Ureter (tissue), 1 donor: ENCODE results near the gene SYNDIG1. TPM values are rescaled to one million over a fixed set of nuclear protein-coding genes. Genes with fewer than 3 reads are reported as not detected.
A peak's percentile ranks its signal among the peaks of the same experiment; 100 is the strongest.

Experiments
- DNase-seq: peaks from one replicate; pipeline ENCODE4 v3.0.0-alpha.2; 2020; ENCODE audit warnings: low spot score
- total RNA-seq: library from RNA; stranded (reverse); gene quantifications from one replicate; pipeline ENCODE4 v1.2.4, GENCODE V29; 2023
- donor health status: DM: yes; HTN: yes; CAD: no.

SYNDIG1 gene
- total RNA-seq, 1 donor from 2014 or later, result 4.6 TPM

DNA sequence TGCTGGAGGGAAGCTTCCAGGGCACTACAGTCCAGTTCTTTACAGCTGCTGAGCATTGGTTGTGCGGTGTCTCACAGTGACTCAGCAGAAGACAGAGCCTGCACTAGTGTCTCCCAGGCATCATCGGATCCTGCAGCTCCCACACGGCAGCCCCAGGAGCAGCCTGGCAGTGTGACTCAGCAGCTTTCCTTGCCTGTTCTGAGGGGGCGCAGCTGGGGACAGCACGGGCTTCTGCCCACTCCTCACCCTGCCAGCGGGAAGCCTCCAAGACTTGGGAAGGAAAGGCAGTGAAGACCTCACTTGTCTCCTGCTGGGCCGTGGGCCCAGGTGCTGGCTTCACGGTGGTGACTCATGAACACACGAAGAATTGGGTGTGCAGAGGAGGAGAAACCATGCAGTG is 165.4 kb downstream of the SYNDIG1 start:
- DNase-seq, result peak; percentile 41

DNA sequence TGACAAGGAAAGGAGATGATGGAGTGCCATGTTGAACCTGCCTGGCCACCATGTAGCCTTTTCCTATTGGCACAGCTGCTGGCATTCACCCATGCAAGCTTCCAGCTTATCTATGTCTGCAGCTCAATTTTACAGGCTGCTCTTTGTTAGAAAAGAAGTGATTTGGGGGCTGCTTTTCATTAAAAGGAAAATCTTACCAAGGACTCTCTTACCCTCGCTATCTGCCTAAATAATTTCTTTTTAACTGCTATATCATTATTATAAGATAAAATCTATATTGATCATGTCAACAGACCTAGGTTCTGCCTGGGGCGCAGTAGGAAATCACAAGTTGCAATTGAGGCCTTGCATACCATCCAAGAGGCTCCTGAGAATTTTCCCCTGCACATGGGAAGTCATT is 167.2 kb downstream of the SYNDIG1 start:
- peak; percentile 19 for DNase-seq

DNA sequence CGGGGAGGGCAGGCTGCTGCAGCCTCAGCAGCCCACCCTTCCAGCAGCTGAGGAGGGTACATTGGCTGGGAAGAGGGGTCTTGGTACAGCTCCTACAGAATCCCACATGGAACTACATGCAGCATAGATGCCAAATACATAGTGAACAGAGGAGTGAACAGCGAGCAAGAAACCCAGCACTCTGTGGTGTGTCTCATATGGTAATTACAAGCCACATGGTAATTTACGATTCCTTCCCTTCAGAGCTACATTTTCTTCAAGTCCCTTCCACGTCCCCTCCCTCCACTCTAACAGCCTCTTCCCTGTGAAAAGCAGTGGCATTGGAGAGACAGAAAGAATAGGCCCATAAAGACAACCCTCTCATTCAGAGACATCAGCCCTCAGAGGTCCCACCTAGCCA is 167.7 kb downstream of the SYNDIG1 start:
- peak; percentile 19 for DNase-seq

DNA sequence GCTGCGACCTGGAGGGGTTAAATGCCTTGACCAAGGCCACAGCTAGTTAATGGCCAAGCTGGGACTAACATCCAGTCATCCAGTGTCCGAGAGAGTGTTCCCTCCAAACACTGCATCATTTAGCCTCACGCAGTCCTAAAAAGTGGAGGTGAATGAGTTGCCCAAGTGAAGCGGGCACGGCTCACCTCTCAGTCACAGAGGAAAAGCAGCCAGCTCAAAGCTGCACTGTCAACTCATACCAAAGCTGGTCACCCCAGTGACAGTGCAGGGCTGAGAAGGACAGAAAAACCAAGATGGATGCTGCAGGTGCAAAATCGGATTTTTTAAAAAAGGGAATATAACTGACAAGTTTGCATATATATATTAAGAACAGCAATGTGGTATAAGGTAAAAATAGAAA is 168.5 kb downstream of the SYNDIG1 start:
- DNase-seq, result no peak

DNA sequence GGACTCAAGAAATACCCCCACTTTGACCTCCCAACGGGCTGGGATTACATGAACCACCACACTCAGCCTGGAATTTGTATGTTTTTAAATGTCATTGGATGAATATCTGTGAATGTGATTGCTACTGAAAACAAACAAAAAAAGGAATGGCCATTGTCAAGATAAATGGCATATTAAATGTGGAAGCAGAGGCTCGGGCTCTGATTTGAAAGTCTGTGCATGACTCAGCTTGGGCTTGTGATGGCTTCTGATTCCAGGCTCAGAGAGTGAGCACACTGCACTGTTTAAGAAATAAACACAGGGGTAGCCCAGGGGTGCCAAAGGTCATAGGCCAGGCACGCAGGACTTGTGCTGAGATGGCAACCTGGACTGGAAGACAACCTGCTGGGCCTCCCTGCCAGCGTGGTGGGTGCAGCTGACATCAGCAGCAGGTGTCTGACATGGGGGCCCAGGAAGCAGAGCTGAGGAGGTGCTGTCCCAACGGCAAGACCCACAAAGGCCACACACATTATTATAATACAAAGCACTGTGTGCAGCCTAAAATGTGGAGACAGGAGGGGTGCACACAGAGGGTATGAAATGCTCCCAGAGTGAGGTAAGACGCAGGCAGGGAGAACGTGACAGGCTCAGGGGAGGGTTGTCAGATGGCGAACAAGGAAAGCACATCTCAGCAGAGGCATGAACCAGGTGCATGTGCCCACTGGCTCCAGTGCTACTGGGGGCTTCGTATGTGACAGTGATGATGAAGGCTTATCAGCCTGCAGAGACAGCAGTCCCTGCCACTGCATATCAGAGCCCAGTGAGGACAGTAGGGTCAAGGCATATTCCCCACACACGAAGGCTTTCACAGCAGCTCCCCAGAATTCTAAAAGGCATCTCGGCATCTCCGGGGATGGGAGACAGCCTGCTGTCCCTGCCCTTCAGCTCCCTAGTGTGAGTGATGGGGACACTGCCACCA is 169.4 kb downstream of the SYNDIG1 start:
- DNase-seq, result no peak

DNA sequence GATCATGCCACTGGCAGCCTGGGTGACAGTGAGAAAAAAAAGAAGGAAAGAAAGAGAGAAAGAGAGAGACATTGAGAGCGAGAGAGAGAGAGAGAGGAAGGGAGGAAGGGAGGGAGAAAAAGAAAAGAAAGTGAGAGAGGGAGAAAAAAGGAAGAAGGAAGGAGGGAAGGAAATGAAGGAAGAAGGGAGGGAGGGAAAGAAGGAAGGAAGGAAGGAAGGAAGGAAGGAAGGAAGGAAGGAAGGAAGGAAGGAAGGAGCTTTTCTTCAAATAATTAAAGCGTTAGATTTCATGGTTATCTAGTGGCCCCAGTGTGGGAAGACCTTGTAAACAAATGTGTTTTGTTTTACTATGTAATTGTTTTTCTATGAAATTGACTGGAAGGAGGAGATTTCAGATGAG is 170.8 kb downstream of the SYNDIG1 start:
- no peak for DNase-seq

DNA sequence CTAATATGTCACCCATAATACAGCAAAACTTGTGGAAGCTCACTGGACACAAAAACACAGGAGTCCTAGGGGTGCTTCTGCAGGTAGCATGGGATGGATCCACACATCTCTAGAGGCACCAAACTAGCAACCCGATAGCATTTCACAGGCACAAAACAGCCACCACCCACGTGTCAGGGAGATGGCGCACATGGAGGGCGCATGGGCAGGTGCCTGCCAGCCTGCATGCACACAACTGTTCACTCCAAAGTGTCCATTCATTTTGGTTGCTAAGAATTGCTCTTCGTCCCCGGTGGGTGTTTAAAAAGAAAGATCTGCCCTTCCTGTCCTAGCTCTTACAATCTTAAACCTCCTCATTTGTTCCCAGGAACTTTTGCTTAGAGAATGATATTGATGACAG is 171.3 kb downstream of the SYNDIG1 start:
- DNase-seq, result peak; percentile 19

DNA sequence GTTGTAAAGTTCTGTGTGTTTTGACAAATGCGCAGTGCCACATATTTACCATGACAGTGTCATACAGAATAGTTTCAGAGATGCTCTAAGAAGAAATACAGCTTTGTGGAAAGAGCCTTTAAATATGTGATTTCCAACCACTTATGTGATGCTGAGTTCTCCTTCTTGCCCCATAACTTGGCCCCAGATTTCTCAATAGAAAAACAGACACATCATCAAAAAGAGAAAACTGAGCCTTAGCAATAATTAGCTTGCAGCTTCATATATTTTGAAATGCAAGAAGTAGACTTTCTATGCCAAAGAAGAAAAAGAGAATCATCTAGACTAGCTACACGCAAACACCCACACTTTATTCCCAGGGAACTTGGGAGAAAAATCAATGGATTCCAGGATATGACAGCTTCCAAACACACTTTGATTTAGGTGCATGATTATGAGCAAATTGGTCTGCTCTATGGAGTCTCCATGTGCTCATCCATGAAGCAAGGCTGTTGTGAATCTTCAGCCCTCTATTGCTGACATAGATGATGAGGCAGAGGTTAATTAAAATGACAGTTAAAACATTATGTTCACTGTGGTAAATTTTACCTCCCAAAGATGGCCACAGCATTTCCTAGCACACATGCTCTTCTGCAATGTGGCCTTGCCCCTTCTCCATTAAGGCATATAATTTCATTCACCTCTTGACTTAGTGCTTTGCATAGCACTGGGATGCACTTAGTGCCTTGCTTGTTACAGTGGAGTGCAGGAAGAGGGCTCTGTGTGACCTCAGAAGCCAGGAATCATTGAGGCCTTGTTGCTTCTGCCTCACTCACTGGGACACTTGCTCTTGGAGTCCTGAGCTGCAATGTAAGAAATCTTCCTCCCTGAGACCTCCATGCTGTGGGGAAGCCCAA is 174.6 kb downstream of the SYNDIG1 start:
- peak; percentile 23 for DNase-seq

DNA sequence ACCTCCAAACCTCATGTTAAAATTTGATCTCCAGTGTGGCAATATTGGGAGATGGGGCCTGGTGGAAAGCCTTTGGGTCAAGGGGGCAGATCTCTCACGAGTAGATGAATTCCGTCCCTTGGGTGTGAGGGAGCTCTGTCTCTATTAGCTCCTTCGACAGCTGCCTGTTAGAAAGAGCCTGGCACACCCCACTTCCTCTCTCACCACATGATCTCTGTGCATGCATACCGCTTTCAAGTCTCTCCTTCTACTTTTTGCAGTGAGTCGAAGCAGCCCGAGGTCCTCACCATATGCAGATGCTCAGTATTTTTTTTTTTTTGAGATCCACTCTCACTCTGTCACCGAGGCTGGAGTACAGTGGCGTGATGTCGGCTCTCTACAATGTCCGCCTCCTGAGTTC is 176.9 kb downstream of the SYNDIG1 start:
- no peak for DNase-seq

DNA sequence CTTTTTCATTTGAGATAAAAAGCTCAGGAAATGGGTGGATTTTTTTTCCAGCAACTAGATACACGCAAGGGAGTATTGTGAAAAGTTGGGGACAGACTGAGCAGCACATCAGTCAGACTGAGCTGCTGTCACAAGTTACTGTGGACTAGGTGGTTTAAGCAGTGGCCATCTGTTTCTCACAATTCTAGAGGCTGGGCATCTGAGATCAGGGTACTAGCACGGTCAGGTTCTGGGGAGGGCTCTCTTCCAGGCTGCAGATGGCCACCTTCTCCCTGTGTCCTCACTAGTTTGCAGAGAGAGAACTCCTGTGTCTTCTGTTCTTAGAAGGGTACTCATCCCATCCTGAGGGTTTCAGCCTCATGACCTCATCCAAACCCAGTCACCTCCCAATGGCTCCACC is 178.3 kb downstream of the SYNDIG1 start:
- no peak for DNase-seq

DNA sequence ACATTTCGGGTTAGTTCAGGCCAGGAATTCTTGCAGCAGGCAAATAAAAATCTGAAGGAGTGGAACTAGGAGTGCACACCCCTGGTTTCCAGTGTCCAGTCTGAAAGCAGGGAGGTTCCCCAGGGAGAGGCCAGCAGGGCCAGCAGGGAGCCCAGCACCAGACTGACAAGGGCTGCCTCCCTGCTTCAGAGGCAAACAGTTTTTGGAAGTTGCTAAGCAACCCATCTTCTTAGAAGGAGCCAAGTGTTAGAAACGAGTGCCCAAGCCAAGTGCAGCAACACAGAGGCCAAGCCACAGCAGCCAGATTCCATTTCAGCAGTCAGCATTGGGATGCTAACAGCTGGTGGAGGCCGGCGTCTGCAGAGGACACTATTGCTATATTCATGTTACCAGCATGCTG is 179.1 kb downstream of the SYNDIG1 start:
- DNase-seq, result no peak

DNA sequence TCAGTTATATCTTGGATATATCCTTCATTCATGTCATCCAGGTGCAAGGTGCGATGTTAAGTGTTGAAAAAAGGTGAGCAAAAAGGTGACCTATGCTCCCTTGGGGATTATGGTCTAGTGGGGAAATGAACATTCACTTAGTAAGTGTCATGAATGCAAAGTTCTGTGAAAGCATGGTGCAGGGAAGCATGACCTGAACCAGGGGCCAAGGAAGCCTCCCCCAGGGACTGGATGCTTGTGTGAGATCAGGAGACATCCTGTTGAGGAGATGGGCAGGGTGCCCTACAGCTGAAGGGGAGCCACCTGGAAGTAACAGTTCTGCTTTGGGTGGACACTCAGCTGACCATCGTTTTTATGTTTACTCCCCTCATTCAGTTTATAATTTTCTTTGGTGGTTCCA is 179.5 kb downstream of the SYNDIG1 start:
- no peak for DNase-seq

DNA sequence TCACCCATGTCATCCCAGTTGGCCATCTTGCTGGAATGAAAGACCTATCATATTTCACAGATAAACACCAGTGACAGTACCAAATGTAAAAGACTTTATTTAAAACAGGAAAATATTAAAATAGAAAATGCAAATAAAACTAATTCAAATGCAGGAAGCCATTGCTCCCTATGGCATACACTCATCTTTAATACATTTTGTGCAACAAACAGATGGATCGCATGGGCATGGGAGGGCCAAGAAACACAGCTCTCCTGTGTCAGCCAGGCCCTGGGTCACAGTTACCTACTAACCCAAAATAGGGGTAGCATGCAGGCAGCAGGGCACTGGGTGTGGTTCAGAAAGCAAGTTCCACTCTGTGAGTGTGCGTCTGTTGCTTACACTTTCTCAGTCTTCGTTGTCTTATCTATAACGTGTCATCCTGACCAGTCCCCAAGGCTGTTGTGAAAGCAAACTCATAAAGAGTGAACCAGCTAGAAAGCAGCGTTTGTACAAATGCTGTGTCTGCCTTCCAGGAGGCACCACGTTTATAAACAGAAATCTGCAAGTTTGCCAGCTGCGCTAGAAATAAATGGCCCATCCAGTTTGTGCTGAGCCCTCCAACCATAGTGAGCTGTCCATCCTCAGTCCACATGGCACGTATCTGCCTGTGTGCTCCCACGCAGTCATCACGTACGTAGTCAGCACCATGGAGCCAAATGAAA is 180.5 kb downstream of the SYNDIG1 start:
- DNase-seq, result peak; percentile 51

DNA sequence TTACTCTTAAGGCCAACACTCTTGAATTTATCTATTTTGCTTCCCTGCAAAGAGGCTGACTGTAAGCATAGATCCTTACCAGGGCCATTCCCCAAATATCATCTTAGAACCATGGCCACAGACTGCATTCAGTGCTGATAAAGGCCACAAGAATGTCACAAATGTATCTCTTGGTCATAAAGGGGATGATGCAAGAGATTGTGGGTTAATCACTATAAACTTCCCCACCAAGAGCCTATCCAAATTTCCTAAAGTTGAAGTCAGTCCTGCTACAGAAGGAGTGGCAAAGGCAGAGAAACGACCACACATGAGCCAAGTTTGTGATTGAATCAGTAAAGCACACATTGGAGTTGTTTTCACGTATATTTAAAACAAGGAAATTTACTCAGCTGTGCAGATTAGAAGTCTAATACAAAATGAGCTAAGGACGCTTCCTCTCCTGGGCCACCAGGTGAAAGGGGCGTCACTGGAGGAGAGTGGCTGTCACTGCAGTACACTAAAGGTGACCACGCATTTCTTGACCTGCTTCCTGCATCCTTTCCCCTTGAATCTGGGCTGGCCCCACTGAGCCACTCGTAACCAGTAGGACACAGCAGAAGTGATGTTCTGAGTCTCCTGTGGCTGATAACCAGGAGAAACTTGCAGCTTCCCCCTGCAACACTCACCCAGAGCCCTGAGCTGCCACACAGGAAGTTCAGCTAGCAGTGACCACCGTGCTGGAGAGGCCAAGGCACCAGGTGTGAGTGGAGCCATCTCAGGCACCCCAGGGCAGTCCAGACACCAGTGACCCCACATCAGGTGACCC is 181.9 kb downstream of the SYNDIG1 start:
- DNase-seq, result no peak

DNA sequence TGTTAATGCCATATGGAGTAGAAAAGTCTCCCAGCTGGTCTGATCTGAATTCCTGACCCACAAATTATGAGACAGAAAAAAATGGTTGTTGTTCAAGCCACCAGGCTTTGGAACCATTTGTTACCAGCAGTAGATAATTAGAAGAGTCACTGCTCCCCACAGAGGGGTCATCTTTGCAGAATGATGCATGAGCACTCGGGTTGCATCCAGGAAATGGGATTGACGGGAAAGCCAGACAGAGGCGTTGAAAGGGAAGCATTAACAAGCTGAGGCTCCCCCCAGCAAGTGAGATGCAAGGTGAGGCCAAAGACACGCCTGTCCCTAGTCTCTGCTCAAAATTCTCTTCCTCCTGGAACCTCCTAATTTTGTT is 182.5 kb downstream of the SYNDIG1 start:
- no peak for DNase-seq

DNA sequence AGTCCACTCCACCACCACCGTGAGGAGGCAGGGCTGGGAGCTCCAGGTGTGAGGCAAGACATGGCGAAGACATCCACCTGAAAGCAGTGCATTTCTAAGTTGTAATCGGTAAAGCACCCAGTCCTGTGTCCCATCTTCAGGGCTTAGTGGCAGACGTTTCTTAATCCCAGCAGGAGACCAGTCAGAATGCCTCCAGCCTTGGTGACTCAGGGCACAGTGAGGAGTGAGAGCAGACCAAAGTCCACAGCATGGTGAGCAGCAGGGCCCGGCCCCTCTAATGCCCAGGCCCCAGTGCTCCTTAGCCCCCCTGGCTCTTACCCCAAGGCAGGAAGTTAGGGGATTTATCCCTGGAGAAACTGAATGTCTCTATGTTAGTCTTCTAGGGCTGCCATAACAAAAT is 183.9 kb downstream of the SYNDIG1 start:
- no peak for DNase-seq

DNA sequence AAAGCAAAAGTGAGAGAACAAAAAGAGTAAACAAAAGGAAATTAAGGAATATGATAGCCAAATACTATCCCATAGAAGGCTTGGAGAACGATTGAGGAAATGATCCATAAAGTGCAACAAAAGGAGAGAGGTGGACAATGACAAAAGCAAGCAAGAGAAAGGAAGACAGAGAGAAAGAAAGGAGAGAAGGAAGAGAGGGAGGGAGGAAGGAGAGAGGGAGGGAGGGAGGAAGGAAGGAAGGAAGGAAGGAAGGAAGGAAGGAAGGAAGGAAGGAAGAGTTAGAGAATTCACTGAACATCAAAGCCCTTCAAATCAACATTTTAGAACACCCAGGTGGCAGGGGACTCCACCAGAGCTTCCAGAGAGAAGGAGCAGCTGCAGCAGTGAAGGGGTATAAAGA is 185.0 kb downstream of the SYNDIG1 start:
- DNase-seq, result no peak

DNA sequence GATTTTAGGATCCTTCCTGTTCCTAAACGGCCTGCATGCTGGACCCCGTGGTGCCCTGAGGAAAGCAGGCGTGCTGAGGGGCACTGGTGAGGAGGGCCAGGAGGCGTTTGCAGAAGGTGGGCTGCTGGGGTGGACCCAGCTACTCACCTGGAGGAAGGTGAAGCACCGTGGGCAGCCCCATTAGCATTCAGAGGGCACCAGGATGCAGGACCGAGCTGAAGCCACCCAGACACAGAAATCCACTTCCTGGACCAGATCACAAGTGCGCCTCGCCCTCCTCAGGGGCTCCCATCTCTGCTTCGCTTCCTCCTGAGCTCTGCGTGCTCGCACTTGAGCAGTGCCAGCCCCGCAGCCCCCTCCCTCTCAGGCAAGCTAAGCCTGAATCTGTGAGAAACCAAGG is 187.0 kb downstream of the SYNDIG1 start:
- DNase-seq, result no peak

DNA sequence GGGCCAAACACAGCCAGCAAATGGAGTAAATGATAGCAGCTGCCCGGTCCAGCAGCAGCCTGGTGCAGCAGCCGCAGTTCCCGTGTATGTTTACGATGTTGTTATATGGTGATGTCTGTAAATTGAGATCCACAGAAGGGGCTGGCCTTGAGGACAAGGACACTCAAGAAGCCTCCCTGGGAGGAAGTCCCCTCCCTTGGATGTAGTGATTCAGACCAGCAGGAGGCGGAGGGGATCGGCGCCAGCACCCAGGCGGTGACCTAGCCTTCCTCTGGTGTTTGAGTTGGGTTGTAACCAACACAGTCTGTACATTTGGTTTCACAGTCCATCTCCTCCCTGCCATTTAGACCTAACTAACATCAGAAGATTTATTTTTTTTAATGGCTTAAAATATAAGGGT is 187.8 kb downstream of the SYNDIG1 start:
- DNase-seq, result no peak

DNA sequence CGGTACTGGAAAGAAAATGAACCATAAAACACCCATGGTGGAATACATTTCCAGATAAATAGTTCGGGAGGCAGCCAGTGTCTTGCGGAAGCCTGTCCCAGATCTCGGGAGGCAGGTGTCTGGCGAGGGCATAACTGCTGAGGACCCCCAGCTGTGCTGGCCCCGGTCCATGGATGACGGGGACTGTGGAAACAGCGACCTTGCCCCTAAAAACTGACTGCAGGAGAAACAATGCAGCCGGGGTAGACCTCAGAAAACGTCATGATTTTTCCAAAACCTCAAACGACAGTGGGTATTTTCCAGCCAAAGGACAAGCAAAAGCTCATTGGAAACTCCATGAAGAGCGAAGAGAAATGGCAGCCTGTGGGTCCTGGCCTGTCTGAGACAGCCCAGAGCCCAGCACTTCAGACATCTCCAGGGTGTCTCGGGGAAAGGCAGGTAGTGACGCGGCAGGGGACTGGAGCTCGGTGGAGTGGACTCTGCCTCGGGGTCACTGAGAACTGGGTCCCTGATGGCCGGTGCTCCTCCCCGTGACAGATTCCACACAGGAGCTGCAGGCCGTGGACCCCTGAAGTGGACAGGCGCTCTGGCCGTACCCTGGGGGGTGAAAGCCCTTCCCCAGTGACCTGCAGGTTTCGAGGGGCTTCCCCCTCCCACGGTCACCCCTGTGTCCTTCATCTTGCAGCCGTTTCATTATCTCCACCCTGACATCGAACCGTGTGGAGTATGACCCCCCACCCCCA is 188.6 kb downstream of the SYNDIG1 start:
- no peak for DNase-seq
